IMR-90 (cell line): ENCODE results near the gene CLEC2D. TPM values are rescaled to one million over a fixed set of nuclear protein-coding genes. Genes with fewer than 3 reads are reported as not detected.

Experiments used
- ATAC-seq: fragments of 200-7000 bp; cut with Tn5 transposase; 2 replicates; pipeline ENCODE4 v1.9.1; 2020; ENCODE audit warnings: low read depth, mild to moderate bottlenecking, moderate library complexity
- BruUV-seq: library from RNA; stranded (reverse); fragments of 400-500 nt; replicated peaks from 2 replicates; lab custom pipeline; 2021; lab: Mats Ljungman, UMichigan
- CTCF ChIA-PET: fragments of 300-600 bp; formaldehyde crosslinking; extraction: SDS; loops from one replicate; lab custom pipeline; 2021; ENCODE audit warnings: antibody characterized with exemption; lab: Yijun Ruan, JAX
- POLR2A ChIA-PET: fragments of 300-600 bp; sonication (Branson Sonifier 250); formaldehyde crosslinking; loops from one replicate; lab custom pipeline; 2022; ENCODE audit warnings: antibody characterized with exemption; ENCODE audit not compliant: unreplicated experiment; lab: Charles Lee
- DNase-seq: peaks from one replicate; pipeline ENCODE4 v3.0.0; 2013
- H2AFZ ChIP-seq: replicated peaks from 2 replicates; pipeline ENCODE3; 2013; ENCODE audit warnings: low read length, mild to moderate bottlenecking; ENCODE audit not compliant: poor library complexity
- H2AK5ac ChIP-seq: 2 replicates; pipeline ENCODE4 v1.6.1; 2013; ENCODE audit warnings: low read depth, low read length, inconsistent platforms
- H2AK9ac ChIP-seq: replicated peaks from 2 replicates; pipeline ENCODE3; 2013; ENCODE audit warnings: mild to moderate bottlenecking, low read depth, low read length, moderate library complexity; ENCODE audit not compliant: poor library complexity
- H2BK120ac ChIP-seq: 2 replicates; pipeline ENCODE4 v1.6.1; 2013; ENCODE audit warnings: low read depth, low read length, inconsistent platforms
- H2BK15ac ChIP-seq: 3 replicates; pipeline ENCODE4 v1.6.1; 2013; ENCODE audit warnings: low read depth, low read length, inconsistent platforms
- H2BK20ac ChIP-seq: 2 replicates; pipeline ENCODE4 v1.6.1; 2013; ENCODE audit warnings: low read depth, mild to moderate bottlenecking, inconsistent platforms, low read length, moderate library complexity
- H2BK5ac ChIP-seq: 2 replicates; pipeline ENCODE4 v1.6.1; 2013; ENCODE audit warnings: mild to moderate bottlenecking, low read depth, low read length, inconsistent platforms; ENCODE audit not compliant: poor library complexity, severe bottlenecking
- H3K14ac ChIP-seq: replicated peaks from 2 replicates; pipeline ENCODE4 v1.6.1; 2013; ENCODE audit warnings: low read depth, low read length, inconsistent platforms
- H3K18ac ChIP-seq: 2 replicates; pipeline ENCODE4 v1.6.1; 2013; ENCODE audit warnings: low read depth, low read length, control low read depth
- H3K23ac ChIP-seq: 2 replicates; pipeline ENCODE4 v1.6.1; 2013; ENCODE audit warnings: low read depth, low read length, inconsistent platforms
- H3K27ac ChIP-seq: 2 replicates; pipeline ENCODE4 v1.5.1; 2013; ENCODE audit warnings: mild to moderate bottlenecking, control low read depth, low read length; ENCODE audit not compliant: insufficient read depth
- H3K27me3 ChIP-seq: 2 replicates; pipeline ENCODE4 v1.6.1; 2013; ENCODE audit warnings: low read length; ENCODE audit not compliant: control insufficient read depth, insufficient read depth
- H3K36me3 ChIP-seq: 2 replicates; pipeline ENCODE4 v1.6.1; 2013; ENCODE audit warnings: low read length, mixed read lengths; ENCODE audit not compliant: control insufficient read depth, insufficient read depth
- H3K4ac ChIP-seq: 2 replicates; pipeline ENCODE4 v1.6.1; 2013; ENCODE audit warnings: low read depth, low read length, inconsistent platforms
- H3K4me1 ChIP-seq: 2 replicates; pipeline ENCODE4 v1.6.1; 2013; ENCODE audit warnings: low read length, mixed read lengths; ENCODE audit not compliant: control insufficient read depth, insufficient read depth
- H3K4me2 ChIP-seq: 2 replicates; pipeline ENCODE4 v1.6.1; 2013; ENCODE audit warnings: low read depth, mild to moderate bottlenecking, control low read depth, low read length, moderate library complexity
- H3K4me3 ChIP-seq: 2 replicates; pipeline ENCODE4 v1.5.1; 2013; ENCODE audit warnings: low read depth, mild to moderate bottlenecking, control low read depth, low read length, moderate library complexity; ENCODE audit not compliant: insufficient read depth
- H3K56ac ChIP-seq: 2 replicates; pipeline ENCODE4 v1.6.1; 2013; ENCODE audit warnings: low read length, inconsistent platforms; ENCODE audit not compliant: insufficient read depth; ENCODE audit errors: extremely low read depth
- H3K79me1 ChIP-seq, 2 experiments: 2 replicates each; pipeline ENCODE4 v1.6.1; 2013; ENCODE audit warnings: low read length in 2 of 2, inconsistent platforms in 1 of 2, low read depth in 1 of 2
- H3K9ac ChIP-seq: 2 replicates; pipeline ENCODE4 v1.6.1; 2013; ENCODE audit warnings: low read depth, low read length, control low read depth
- H3K9me1 ChIP-seq: 2 replicates; pipeline ENCODE4 v1.6.1; 2013; ENCODE audit warnings: low read length, inconsistent platforms; ENCODE audit not compliant: insufficient read depth
- H3K9me3 ChIP-seq: 2 replicates; pipeline ENCODE4 v1.6.1; 2013; ENCODE audit warnings: low read length; ENCODE audit not compliant: control insufficient read depth, insufficient read depth
- H4K20me1 ChIP-seq: 2 replicates; pipeline ENCODE4 v1.6.1; 2013; ENCODE audit warnings: low read length, inconsistent platforms; ENCODE audit not compliant: insufficient read depth
- H4K5ac ChIP-seq: 2 replicates; pipeline ENCODE4 v1.6.1; 2013; ENCODE audit warnings: mild to moderate bottlenecking, low read depth, low read length, control low read depth
- H4K8ac ChIP-seq, 2 experiments: 2 replicates each; pipeline ENCODE4 v1.6.1; 2013; ENCODE audit warnings: low read depth in 2 of 2, low read length in 2 of 2, control low read depth in 1 of 2, inconsistent platforms in 1 of 2
- H4K91ac ChIP-seq: 2 replicates; pipeline ENCODE4 v1.6.1; 2013; ENCODE audit warnings: low read depth, low read length, inconsistent platforms; ENCODE audit not compliant: insufficient read depth
- MAFK ChIP-seq: IDR thresholded peaks from 2 replicates; pipeline ENCODE4 v1.6.1; 2012; ENCODE audit warnings: low read depth, low read length, improper control_type of control experiment
- NFE2L2 ChIP-seq: fragments of 150-350 bp; IDR thresholded peaks from 2 replicates; pipeline ENCODE4 v1.6.1; 2016; ENCODE audit warnings: low read depth, mild to moderate bottlenecking, low read length
- RFX5 ChIP-seq: IDR thresholded peaks from 2 replicates; pipeline ENCODE4 v1.8.0; 2012; ENCODE audit warnings: low read depth, mild to moderate bottlenecking, low read length, moderate library complexity
- WGBS, 2 experiments: methylation state at CpG; one replicate each; pipeline versions ENCODE4 v1.1.5 to v1.1.7; 2013; ENCODE audit warnings: missing lambda C conversion rate in 2 of 2; ENCODE audit not compliant: insufficient read length in 1 of 2; ENCODE audit errors: extremely low coverage in 2 of 2; 5-methylcytosine and 5-hydroxymethylcytosine counted together
- dilution Hi-C: fragments of 300-500 bp; cut with HindIII; formaldehyde crosslinking; loops from one replicate; pipeline ENCODE4 v1.14.3; 2018; ENCODE audit warnings: low sequenced_read_pairs; ENCODE audit not compliant: unreplicated experiment
- in situ Hi-C: fragments of 300-500 bp; cut with MboI; formaldehyde crosslinking; loops from 3 replicates; pipeline ENCODE4 v1.14.3; 2019; ENCODE audit warnings: low sequenced_read_pairs, inconsistent platforms, mixed read lengths
- intact Hi-C: fragments of 100-400 bp; cut with micrococcal nuclease; formaldehyde crosslinking; loops from 2 replicates; pipeline ENCODE4 v1.10.0; 2022
- polyA plus RNA-seq, 3 experiments: library from polyadenylated mRNA; depleted of rRNA; stranded (reverse); fragments of >200 nt; gene quantifications; 2 replicates each; pipeline ENCODE4 v1.2.3, GENCODE V29; 2012; ENCODE audit warnings: low replicate concordance in 1 of 3
- total RNA-seq: library from RNA; depleted of rRNA; stranded (reverse); fragments of >200 nt; gene quantifications from 2 replicates; pipeline ENCODE4 v1.2.3, GENCODE V29; 2012
- TF ChIP-seq, protein P1 (sequence below): fragments of 150-350 bp; IDR thresholded peaks from 2 replicates; pipeline ENCODE4 v1.6.1; 2016; ENCODE audit warnings: low read depth, mild to moderate bottlenecking, low read length, moderate library complexity, borderline replicate concordance

The CLEC2D gene
- total and polyA plus RNA-seq, 2 of the 4 experiments (the other 2 are of a cell fraction) = 0.72 to 1.2 TPM

DNA sequence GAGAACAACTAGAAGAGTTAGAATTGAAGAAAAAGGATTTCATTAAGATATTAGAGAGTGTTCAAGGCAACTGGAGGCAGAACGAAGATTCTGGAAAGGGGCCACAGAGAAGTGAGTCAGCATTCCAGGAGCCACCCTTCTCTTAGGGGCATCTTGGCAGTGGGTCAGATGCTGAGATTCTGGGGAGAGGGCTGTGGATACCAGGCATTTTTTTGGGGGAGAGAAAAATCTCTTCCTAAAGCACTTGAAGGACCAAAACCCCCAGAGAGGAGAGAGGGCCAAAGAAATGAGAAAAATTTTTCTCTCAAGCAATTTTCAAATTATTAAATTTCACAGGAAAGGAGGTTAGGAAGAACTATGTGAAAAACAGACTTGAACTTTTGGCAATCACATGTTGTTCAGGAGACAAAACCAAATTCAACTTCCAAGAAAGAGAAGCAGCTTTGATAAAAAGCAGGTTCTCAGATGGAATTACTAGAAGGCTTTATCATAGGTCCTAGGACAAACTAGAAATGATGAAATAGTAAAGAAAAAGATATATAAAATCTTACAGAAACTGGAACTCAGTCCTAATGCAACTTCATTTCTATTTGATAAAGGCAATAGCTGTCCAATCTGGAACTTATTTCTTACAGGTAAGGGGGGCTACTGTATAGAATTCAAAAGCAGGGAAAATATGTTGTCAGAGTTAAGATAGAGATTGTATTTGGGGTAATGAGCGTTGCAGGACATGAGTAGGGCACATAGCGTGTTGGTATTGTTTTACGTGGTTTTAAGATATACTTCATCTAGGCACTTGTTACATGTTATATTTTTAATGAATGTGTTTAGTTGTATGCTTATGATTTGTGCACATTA, 1.1 kb upstream of the CLEC2D start:
- intact Hi-C loops (no loop called here), dilution Hi-C loops (no loop called here), in situ Hi-C loops (no loop called here)
- Histone ChIP-seq H3K36me3 (0 out of 2 replicates have a peak, but pooled peaks cover 1% of the 10 kb centered on the region), H3K4me3 (no peak overlapping the region), H3K9me1 (0 out of 2 replicates have a peak, but pooled peaks cover 1% of the 10 kb centered on the region), H3K79me1 (no peaks in the 10 kb centered on the region), H3K27me3 (no peaks in the 10 kb centered on the region), H2BK20ac (no peak overlapping the region), H3K23ac (no peak overlapping the region), H4K8ac (no peak overlapping the region), H3K4me1 (peaks cover 2% of the 10 kb centered on the region; the same call in 1 of the 2 replicates), H2AK9ac (no peak overlapping the region), H3K9ac (no peak overlapping the region), H2AFZ (no peak overlapping the region), H3K18ac (no peak overlapping the region), H3K56ac (no peak overlapping the region), H4K91ac (no peak overlapping the region), H4K20me1 (no peaks in the 10 kb centered on the region), H3K9me3 (no peaks in the 10 kb centered on the region), H2BK120ac (no peak overlapping the region), H4K5ac (no peak overlapping the region), H3K14ac (no peak overlapping the region), H3K4me2 (no peak overlapping the region), H3K27ac (no peak overlapping the region), H2BK5ac (no peak overlapping the region), H2AK5ac (no peak overlapping the region), H2BK15ac (no peak overlapping the region), H3K4ac (no peak overlapping the region)
- DNase-seq (peak; percentile 33), ATAC-seq (peak; percentile 40)
- TF ChIP-seq MAFK (no peak), NFE2L2 (peak; percentile 37; the same call in 1 of the 2 replicates), RFX5 (no peak)
- TF ChIP-seq, protein P1, sequence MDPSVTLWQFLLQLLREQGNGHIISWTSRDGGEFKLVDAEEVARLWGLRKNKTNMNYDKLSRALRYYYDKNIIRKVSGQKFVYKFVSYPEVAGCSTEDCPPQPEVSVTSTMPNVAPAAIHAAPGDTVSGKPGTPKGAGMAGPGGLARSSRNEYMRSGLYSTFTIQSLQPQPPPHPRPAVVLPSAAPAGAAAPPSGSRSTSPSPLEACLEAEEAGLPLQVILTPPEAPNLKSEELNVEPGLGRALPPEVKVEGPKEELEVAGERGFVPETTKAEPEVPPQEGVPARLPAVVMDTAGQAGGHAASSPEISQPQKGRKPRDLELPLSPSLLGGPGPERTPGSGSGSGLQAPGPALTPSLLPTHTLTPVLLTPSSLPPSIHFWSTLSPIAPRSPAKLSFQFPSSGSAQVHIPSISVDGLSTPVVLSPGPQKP = no peak
- ChIA-PET POLR2A (no interaction called here), CTCF (interaction anchor here (0.7 kb wide), 1 partner anchor 1111 kb away, joined by 4 read pairs; no protein-coding TSS in a partner anchor)
- no TSS peak for BruUV-seq
- 100% methylated on average over 1 of the region's 4 CpGs; no CpG with 5 or more reads in 1 of the 2 experiments for WGBS, 2 experiments
